ENCODE results near the gene CERS1.

CERS1 gene

DNA sequence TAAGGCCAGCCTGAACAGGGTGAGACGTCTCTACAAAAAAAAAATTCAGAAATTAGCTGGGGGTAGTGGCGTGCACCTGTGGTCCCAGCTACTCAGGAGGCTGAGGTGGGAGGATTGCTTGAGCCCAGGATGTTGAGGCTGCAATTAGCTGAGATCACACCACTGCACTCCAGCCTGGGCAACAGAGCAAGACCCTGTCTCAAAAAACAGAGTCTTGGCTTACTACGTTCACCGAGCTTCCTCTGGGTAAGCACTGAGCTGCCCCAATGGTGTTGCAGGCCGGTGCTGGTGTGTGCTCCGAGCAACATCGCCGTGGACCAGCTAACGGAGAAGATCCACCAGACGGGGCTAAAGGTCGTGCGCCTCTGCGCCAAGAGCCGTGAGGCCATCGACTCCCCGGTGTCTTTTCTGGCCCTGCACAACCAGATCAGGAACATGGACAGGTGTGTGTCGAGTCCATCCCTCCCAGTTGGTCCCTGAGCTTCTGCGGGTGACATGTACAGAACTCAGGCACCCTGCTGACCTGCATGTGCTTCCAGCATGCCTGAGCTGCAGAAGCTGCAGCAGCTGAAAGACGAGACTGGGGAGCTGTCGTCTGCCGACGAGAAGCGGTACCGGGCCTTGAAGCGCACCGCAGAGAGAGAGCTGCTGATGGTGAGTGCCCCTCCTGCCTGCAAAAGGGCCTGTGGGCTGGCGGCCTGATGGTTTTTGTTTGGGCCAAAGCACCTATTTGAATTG is 40.1 kb downstream of the CERS1 start:
- no peak for DNase-seq

DNA sequence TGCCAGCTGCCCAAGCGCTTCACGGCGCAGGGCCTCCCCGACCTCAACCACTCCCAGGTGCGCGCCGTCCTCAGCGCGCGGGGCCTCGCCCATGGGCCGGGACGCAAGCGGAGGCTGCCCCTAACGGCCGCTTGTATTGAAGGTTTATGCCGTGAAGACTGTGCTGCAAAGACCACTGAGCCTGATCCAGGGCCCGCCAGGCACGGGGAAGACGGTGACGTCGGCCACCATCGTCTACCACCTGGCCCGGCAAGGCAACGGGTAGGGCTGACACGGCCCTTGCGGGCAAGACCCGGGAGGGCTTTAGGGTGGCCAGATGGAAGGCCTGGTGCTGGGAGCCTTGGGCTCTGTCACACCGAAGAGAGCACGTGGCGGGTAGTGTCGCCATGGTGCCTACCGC is 41.0 kb downstream of the CERS1 start:
- no peak for DNase-seq

DNA sequence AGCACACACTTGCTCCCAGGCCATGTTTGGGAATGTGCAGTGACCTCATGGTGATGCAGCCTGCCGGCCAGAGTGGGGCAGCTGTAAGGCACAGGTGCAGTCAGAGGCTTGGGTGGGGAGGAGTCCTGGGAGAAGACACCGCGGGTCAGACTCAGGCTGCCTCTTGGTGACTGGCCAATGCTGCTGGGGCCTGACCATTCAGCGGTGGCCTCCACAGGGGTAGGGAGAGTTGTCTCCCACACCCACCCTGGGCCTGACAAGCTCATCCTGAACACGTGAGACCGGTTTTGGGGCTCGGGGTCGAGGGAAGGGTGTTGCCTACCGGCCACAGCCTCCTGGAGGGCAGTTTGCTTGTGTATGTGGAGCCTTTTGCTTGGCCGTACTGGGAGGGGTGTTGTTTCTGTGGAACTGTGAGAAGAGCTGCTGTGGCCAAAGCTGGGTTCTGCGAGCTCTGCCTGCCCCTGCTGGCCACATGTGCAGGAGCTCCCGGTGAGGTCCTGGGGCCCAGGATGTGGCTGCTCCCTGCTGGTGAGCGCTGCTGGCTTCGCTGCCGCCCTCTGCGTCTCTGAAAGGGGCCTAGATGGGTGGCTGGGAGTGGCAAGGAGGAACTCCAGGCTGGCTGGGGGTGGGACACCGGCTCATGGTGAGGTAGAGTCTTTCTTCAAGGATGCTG is 42.1 kb downstream of the CERS1 start:
- DNase-seq = no peak

DNA sequence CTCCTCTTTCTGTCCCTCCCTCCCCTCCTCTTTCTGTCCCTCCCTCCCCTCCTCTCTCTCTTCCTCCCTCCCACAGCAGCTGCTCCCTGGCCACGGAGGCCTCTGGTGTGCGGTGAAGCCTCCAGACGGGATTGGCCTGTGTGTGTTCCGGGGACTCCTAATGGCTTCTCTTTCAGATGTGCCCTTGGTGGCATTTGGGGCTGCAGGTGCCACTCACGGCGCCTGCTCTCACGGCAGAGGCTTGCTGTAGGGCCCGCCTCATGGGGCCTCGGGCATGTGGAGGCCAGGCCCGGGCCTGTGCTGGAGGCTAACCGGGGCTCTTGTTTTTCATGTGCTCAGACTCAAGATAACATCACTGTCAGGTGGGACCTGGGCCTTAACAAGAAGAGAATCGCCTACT is 43.3 kb downstream of the CERS1 start:
- no peak for DNase-seq

DNA sequence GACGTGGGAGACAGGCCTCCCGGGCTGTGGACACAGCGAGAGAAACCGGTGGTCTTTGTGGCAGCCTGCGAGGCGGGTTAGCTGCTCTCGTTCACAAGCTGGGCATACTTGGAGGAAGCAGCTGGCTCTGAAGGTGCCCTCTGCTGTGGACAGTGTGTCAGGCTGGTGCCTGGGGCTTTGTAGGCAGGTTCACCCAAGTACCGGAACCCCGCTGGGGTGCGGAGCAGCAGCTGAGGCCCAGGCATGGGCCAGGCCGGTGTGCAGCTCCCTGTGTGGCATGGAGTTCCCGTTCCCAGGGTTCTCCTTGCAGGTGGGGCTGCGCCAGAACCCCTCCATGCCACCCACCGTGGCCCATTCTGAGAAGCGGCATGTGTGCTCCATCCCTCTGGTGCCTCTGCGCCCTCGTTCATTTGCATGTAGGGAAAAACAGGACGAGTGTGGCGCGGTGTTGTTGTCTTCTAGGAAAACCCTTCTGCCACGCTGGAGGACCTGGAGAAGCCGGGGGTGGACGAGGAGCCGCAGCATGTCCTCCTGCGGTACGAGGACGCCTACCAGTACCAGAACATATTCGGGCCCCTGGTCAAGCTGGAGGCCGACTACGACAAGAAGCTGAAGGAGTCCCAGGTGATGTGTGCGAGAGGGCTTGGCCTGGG is 44.2 kb downstream of the CERS1 start:
- DNase-seq = no peak

DNA sequence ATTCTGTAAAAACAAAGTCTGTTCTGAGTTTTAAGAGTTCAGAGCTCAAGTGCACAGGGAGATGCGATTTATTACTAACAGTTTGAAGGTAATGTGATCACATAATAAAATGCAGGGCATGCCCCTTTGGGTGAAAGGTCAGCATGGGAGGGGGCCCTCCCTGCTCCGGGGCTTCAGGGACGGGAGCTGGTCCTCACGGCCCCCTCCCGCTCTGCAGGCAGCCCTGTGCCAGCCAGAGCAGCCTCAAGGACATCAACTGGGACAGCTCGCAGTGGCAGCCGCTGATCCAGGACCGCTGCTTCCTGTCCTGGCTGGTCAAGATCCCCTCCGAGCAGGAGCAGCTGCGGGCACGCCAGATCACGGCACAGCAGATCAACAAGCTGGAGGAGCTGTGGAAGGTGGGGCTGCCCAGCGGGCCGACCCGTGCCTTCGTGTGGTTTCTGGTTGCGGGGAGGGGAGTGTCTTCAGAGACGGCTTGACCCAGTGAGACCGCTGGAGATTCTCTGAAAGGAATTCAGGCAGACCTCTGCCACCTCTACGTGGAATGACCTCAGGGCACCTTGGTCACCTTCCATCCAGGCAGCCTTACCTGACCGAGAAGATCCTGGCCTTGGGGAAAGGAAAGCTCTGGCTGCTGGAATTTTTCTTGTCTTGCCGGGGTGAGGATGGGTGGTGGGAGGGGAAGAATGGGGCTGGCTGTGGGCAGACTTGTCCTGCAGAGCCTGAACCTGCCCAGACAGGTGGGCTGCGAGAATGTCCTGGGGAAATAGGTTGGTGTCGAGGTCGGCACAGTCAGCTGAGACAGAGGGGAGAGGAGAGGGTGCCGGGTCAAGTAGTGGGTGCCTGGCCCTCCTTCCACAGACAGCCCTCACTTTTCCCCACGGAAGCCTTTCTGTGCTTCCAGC is 45.2 kb downstream of the CERS1 start:
- DNase-seq = no peak

DNA sequence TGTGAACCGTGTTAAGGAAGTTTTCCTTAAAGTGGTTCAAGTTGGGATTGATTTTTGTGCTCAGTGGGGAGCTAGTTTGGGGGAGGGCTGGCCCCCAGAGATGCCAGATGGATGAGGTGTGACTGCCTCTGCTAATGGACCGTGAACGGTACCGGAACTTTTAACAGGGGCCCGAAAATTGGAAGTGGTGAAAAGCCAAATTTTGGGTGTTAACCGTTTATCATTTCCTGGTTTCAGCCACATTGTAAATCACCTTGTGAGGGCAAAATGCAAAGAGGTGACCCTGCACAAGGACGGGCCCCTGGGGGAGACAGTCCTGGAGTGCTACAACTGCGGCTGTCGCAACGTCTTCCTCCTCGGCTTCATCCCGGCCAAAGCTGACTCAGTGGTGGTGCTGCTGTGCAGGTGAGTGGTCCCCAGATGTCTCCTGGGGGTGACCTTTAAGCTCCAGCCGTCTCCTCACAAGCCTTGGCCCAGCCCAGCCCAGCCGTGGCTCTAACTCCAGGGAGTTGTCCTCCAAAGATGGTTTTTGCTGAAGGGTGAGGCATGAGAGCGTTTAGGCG is 46.0 kb downstream of the CERS1 start:
- DNase-seq = no peak

DNA sequence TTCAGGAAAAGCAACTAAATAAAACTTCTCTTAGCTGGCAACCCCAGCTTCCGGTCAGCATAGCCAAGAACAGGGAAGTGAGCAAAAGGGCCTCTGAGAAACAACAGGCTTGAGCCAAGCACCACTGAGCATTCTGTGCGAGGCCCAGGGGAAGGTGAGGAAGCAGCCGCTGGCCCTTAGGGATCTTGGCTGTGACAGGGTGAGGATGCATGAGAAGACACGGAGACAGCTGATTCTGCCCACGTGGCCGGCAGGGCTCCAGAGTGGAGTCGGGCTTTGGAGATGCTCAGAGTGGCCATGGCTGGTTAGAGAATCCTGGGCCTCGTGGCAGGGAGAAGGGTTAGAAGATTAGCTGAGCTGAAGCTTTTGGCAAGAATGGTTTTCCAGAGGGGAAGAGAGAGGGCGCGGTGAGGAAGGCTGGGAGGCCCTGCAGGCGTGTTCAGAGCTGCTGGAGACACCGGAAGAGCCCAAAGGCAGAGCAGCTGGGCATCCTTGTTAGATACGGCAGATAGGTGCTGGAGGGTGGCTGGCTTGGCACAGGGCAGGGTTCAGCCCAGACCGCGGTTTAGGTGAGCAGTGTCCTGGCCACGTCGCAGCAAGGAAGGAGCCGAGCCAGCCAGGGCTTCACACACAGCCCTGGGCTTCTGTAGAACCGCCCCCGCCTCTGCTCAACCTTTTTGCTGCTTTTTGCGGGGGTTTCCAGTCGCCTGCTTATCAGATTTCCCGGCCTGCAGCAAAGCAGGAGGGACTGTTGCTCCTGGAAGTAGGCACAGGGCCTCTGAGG is 46.9 kb downstream of the CERS1 start:
- DNase-seq = no peak

DNA sequence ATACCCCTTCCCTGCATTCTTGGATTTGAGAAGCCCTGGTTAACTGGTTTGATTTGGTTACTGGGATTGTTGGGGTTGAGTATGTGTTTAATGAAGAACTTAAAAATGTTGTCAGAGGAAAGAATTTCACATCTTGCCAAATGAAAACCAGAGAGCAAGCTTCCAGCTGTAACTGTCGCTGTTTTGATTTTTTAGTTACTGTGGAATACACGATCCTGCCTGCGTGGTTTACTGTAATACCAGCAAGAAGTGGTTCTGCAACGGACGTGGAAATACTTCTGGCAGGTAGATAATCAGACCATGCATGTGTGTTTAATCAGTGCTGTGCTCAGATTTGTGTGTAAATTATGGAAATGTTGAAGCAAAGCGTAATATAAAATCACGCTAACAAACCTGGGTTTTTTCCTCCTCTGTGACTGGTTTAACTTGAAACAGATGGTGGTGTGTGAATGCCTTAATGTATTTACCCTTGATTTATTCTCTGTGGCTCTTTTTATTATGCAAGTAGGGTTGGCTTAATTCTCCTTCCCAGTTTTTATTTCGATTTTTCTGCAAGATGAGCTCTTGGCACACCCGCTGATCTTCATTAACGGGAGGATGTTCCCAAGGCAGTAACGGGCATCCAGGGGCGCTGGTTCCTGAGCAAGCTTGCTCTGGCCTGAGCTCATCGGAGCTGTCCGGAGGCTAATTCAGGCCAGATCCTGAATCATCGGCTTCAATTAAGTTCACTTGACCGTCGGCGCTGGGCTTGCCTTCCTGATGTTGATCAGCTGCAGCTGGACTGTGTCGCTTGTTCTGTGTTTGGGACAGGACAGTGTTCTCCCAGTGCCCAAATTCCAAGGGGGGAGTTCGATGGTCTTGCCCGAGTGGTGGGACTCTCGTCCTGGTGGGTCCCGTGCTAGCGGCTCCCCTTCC is 48.2 kb downstream of the CERS1 start:
- no peak for DNase-seq

DNA sequence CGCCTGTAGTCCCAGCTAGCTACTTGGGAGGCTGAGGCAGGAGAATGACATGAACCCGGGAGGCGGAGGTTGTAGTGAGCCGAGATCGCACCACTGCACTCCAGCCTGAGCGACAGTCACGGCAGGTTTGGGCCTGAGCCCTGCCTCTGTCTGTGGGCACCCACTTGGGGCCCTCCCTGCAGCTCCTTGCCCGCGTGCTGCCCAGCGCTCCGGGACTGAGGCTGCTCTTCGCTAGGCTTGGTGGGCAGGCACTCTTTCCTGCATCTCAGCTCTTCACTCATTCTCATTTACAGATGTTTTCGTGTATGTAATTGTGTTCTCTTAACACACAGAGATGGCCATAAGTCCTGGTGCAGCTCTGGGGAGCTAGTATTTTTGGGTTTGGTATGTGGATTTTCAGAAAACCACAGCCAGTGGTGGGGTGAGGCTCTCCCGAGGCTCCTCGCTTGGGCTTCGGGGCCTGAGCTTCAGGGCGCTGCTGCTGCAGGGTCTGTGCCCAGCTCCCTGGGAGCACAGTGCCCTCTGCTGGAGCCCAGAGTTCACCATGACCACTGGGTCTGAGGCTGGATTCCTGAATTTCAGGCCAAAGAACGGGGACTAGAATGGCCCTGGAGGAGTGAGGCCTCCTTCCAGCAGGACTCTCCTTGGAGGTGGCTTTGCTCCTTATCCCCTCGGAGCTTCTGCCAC is 49.0 kb downstream of the CERS1 start:
- DNase-seq = peak; percentile 51

DNA sequence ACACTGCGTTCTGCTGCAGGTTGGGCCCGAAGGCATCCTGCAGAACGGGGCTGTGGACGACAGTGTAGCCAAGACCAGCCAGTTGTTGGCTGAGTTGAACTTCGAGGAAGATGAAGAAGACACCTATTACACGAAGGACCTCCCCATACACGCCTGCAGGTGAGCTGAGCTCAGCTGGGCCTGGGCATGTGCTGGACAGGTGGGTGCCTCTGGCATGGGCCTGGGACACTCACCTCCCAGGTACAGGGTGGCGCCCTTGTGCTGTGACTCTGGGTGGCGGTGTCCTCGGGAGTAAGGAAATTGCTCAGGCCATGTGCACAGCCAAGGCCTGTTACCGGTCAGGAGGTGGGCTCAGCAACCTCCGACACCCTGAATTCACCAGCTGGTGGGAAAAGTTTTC is 50.0 kb downstream of the CERS1 start:
- DNase-seq = no peak

DNA sequence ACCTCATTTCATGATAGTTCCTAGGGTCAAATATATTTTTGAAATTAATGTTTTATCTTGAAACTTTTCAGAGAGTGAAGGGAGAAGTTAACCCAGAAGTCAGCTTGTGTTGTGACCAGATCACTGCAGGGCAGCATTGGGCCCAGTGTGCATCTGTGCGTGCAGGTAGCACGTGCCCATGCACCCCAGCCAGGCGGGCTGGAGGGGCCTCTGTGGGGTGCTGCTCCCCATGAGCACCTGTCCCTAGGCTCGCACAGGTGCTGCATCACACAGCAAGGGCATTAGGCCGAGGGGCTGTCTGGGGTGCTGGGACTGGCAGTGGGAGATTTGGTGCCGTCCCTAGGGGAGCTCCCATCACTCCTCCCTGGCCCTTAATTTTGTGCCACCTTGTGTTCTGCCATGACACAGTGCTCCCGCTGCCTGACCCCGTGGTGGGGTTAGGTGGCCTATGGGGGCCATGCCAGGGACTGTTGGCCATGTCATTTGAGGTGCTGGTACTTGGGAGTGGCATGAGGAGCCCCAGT is 51.1 kb downstream of the CERS1 start:
- no peak for DNase-seq

DNA sequence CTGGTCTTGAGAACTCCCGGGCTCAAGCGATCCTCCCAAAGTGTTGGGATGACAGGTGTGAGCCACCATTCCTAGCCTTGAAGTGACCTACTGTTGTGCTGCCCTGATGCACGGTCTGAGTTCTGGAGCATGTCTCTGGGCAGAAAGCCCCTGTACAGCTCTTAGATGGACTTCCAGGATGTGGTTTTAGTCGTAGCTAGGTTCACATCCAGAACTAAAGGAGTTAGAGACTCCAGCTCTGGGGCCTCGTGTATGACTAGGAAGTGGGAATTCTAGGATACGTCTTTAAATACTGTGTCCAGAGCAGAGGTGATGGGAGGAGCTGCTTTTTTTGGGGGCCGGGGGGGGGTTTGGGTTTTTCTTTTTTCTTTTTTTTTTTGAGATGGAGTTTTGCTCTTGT is 52.0 kb downstream of the CERS1 start:
- DNase-seq = no peak

DNA sequence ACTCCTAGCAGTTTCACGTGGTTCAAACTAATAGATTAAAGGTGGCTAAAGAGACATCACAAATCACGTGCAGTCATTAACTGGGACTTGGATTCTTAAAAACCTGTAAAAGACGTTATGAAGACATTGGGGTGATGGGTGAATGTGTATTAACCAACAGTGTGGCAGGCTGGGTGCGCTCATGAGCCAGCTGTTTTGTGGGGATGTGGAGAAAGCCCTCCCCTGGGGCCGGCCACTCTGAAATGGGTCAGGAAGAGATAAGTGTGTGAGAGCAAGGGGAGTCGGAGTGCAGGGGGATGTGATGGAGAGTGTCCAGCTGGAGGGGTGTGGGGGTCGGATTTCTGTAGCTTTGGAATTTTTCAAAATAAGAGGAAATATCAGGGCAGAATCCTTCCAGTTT is 53.8 kb downstream of the CERS1 start:
- no peak for DNase-seq

DNA sequence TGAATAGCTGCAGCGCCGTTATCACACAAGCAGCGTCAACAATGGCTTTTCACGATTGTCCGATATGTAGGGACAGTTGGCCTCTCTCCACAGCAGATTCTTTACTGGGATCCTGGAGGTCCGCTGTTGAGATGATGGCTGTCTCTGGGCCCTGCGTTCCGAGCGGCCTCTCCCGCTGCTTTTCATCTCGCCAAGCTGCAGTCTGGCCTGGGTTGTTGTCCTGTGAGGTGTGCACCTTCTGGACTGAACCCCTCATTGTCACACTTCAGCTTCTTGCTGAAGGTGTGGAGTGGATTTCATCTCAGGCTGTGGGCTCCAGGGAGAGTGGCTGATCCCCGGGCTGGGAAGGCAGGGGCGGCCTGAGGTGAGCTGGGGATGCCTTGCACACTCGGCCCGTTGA is 54.6 kb downstream of the CERS1 start:
- DNase-seq = no peak

DNA sequence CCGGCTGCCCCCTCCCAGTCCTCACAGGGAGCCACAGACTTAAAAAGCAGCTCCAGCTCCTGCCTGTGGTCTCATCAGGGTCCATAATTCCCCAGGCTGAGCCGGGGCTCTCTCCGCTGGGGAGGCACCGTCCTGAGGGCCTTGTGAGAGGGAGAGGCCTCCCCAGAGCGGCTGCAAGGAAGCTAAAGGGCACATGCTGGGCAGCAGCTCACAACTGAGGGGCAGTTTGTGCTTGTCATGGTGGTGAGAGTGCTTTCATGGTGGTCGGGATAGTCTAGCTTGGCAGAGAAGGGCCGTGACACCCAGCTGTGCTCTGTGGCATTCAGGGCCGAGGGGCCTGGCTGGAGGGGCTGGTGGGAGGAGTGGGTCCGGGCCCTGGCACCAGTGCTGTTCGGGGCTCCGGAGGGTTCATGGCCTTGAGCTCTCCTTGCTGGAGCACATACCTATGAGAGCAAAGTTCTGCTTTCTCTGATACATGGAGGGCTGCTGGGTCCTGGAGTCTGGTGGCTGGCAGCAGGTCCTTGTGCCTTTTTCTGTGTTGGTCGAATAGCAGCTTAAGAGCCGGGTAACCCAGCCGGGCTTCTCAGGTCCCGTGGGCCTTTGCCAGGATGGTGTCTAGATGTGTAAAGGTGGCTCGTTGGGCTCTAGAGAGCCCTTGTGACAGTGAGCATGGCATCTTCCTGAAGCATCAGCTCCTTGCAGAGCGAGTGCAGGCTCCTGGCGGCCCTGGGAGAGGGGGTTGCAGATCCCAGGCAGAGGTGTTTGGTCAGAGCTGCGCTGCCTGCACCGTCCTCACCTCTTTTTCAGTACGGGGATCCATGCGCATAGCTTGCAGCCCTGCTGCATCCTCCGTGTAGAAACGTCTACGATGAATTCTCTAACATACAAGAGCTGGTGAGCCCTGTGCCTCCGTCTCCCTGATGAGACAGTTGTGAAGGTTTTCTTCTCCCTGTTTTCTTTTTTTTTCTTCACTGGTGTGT is 55.4 kb downstream of the CERS1 start:
- no peak for DNase-seq

DNA sequence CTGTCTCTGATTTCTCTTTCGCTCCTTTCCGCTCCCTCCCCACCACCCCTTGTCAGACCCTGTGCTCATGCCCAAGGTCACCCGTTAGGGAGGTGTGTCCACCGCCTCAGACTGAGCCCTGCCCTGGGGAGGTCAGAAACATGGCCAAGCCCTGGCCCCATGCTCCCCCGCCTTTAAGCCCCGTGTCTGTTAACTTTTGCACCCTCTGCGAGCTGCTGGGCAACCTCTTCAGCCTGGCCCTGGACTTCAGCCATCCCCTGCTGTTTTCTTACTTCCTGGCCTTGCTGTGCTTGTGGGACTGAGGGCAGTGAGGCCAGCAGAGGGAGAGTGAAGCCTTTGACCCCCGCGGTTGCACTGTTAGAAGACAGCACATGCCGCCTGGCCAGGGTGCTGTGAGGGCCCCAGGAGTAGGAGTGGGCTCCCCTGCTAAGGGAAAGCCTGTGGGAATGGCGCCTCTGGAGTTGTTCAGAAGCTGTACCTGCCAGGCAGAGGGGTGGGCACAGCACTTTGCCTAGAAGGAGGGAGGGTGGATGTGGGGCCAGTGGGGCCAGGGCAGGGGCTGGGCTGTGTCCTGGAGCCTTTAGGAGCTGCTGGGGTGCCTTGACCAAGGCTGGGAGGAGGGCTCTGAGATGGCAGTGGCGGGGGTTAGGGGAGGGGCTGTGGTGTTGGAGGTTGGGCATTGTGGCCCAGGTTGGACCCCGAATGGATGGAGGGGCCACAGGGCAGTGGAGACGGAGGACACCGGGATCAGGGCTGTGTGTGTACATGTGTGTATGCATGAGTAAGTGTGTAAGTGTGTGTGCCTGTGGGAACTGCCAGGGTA is 56.3 kb downstream of the CERS1 start:
- no peak for DNase-seq

DNA sequence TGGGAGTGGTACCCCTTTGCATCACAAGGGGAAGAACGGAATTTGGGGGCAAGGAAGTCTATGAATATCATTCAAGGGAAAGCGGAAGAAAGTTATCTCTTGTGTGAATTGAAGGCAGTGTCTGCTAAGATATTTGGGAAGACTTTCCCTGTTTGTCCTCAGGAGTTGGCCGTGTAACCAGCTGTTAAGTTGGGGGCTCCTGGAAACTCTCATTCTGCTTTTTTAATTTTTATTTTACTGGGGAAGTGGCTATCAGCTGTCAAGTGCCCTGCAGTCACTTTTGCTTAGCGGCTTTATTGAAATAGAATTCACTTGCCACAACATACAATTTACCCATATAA is 61.3 kb downstream of the CERS1 start:
- DNase-seq = no peak

Measured in CD4-positive, alpha-beta T cell treated with Interleukin-4 for 4 hours (primary cell).